Mucosa of descending colon (tissue), 3 donors: Measurements from ENCODE around the gene VPS25. TPM values are rescaled to one million over a fixed set of nuclear protein-coding genes. Genes with fewer than 3 reads are reported as not detected.

Source experiments
- ATAC-seq: fragments of 200-7000 bp; cut with Tn5 transposase; one replicate; pipeline ENCODE4 v1.9.1; 2020; ENCODE audit warnings: mild to moderate bottlenecking, moderate library complexity
- DNase-seq, 3 donors: peaks; one replicate each; pipeline ENCODE4 v3.0.0-alpha.2; 2020
- H3K36me3 ChIP-seq: fragments of 200-600 bp; one replicate; pipeline ENCODE4 v1.8.0; 2021; ENCODE audit warnings: low read depth, mild to moderate bottlenecking
- H3K4me1 ChIP-seq: fragments of 200-600 bp; one replicate; pipeline ENCODE4 v1.8.0; 2021; ENCODE audit warnings: low read depth, mild to moderate bottlenecking
- H3K4me3 ChIP-seq: fragments of 200-600 bp; one replicate; pipeline ENCODE4 v1.8.0; 2021; ENCODE audit warnings: mild to moderate bottlenecking
- H3K9me3 ChIP-seq: fragments of 200-600 bp; one replicate; pipeline ENCODE4 v1.8.0; 2021; ENCODE audit warnings: mild to moderate bottlenecking
- CTCF ChIP-seq: fragments of 200-600 bp; IDR thresholded peaks from one replicate; pipeline ENCODE4 v1.8.0; 2022; ENCODE audit warnings: antibody characterized with exemption, mild to moderate bottlenecking
- intact Hi-C, 2 donors: fragments of 100-400 bp; cut with DNase I in 1 of 2; cut with micrococcal nuclease in 1 of 2; formaldehyde crosslinking; loops; one replicate each; pipeline versions ENCODE4 v1.11.0 to v1.11.1; 2022; cut with DNase I, micrococcal nuclease
- total RNA-seq, 3 donors: library from RNA; stranded (reverse); fragmentation: NEBNext Ultra II Directional in 2 of 3; extraction: Animal tissue kit (Norgen Biotek cat#: 25700) in 2 of 3; gene quantifications; one replicate each; pipeline versions ENCODE4 v1.2.1 to v1.2.4, GENCODE V29; 2021 to 2023
- donor health status: DM: no; HTN: no; CAD: no; lungs with moderate emphysema.
- donor health status: DM: no; HTN: no; CAD: no.
- donor health status: DM: no; HTN: yes; CAD: no.

Gene VPS25
- total RNA-seq, 3 donors from 2014 or later: 45.6 to 85.6 (median 83.3) TPM

DNA sequence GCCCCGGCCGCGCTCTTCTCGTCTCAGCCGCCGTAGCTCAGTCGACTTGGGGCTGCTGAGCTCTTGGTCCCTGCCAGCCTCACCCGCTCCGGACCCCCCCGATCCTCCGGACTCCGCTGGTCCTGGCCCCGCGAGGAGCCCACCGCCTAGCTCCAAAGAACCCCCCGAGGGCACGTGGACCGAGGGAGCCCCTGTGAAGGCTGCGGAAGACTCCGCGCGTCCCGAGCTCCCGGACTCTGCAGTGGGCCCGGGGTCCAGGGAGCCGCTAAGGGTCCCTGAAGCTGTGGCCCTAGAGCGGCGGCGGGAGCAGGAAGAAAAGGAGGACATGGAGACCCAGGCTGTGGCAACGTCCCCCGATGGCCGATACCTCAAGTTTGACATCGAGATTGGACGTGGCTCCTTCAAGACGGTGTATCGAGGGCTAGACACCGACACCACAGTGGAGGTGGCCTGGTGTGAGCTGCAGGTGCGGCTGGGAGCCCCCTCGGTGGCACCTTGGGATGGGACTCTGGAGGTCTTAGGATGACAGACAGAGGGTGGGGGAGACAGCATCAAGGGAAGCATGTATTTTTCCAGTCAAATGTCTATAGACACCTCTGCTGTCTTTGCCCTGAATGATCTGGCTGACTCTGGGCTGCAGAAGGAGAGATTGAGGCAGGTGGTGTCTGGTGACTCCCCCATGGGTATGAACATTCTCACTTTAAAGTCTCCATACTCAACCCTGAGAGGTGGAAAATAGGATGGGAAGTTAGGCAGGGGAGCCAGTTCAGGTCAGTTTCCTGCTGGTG lies 7.8 kb downstream of the VPS25 start:
- TF ChIP-seq CTCF: no peak
- Histone ChIP-seq H3K36me3 (peaks cover 3% of the 10 kb centered on the region), H3K4me3 (peak overlapping the region; percentile 48), H3K9me3 (no peaks in the 10 kb centered on the region), H3K4me1 (peaks cover 10% of the 10 kb centered on the region)
- intact Hi-C loops: no loop called here
- peak; percentile 2 for ATAC-seq
- peak in 2 of 3 donors; percentile 24 to 52 for DNase-seq

GRCh38 chr17:42781639-42782165 lies 8.5 kb downstream of the VPS25 start:
- Histone ChIP-seq H3K4me3 (peak overlapping the region; percentile 48), H3K36me3 (no peaks in the 10 kb centered on the region), H3K9me3 (no peaks in the 10 kb centered on the region), H3K4me1 (peaks cover 10% of the 10 kb centered on the region)
- no peak for TF ChIP-seq CTCF
- peak; percentile 0 for ATAC-seq
- intact Hi-C loops: no loop called here
- DNase-seq: no peak

GRCh38 chr17:42782166-42783061 lies 9.2 kb downstream of the VPS25 start:
- peak in 2 of 3 donors; percentile 42 to 71 for DNase-seq
- Histone ChIP-seq H3K9me3 (no peaks in the 10 kb centered on the region), H3K36me3 (no peaks in the 10 kb centered on the region), H3K4me3 (no peak overlapping the region), H3K4me1 (peaks cover 10% of the 10 kb centered on the region)
- intact Hi-C loops: no loop called here
- ATAC-seq: peak; percentile 16
- TF ChIP-seq CTCF: no peak

GRCh38 chr17:42783062-42783790 lies 10.0 kb downstream of the VPS25 start:
- ATAC-seq: no peak
- Histone ChIP-seq H3K36me3 (no peaks in the 10 kb centered on the region), H3K4me1 (peaks cover 10% of the 10 kb centered on the region), H3K4me3 (no peak overlapping the region), H3K9me3 (no peaks in the 10 kb centered on the region)
- intact Hi-C loops: no loop called here
- no peak for TF ChIP-seq CTCF
- DNase-seq: no peak

GRCh38 chr17:42783791-42784138 lies 10.5 kb downstream of the VPS25 start:
- Histone ChIP-seq H3K9me3 (no peaks in the 10 kb centered on the region), H3K36me3 (no peaks in the 10 kb centered on the region), H3K4me1 (peaks cover 10% of the 10 kb centered on the region), H3K4me3 (no peak overlapping the region)
- TF ChIP-seq CTCF: no peak
- DNase-seq (no peak), ATAC-seq (no peak)
- intact Hi-C loops: no loop called here
